Measurements from ENCODE around the gene SOX13. TPM values are rescaled to one million over a fixed set of nuclear protein-coding genes. Genes with fewer than 3 reads are reported as not detected.
A peak's percentile ranks its signal among the peaks of the same experiment; 100 is the strongest.

Gene SOX13
- total RNA-seq, 1 donor from 2014 or later = 28.6 TPM

- H3K36me3 Mint-ChIP-seq = peaks cover 3% of the 10 kb centered on the region
- peak overlapping the region; percentile 52 for H2AFZ ChIP-seq (replicated peaks)
- H3K9ac ChIP-seq = no peak overlapping the region
Observed at GRCh38 chr1:204029016-204029415, 43.9 kb upstream of the SOX13 start.

GRCh38 chr1:204031098-204031710 lies 41.7 kb upstream of the SOX13 start:
- H3K9ac ChIP-seq = no peak overlapping the region
- no peaks in the 10 kb centered on the region for H3K79me2 ChIP-seq (ENCODE audit: low read depth)
- peaks cover 7% of the 10 kb centered on the region for H3K27me3 Mint-ChIP-seq (ENCODE audit: insufficient read depth, low read depth)
- H3K4me1 Mint-ChIP-seq = peaks cover 15% of the 10 kb centered on the region
- no peak overlapping the region for H3K4me3 Mint-ChIP-seq
- no peak overlapping the region for H3K4me3 ChIP-seq
- H3K4me1 ChIP-seq = peaks cover 47% of the 10 kb centered on the region
- H2AFZ ChIP-seq (replicated peaks) = no peak overlapping the region
- peaks cover 32% of the 10 kb centered on the region for H3F3A ChIP-seq (ENCODE audit: low read depth)
- H3K4me2 ChIP-seq = no peak overlapping the region
- TF ChIP-seq EZH2 (IDR thresholded peaks at IDR 0.05) (no peak), EZH2phosphoT487 (IDR thresholded peaks at IDR 0.05) (no peak), CTCF (IDR thresholded peaks at IDR 0.05) (no peak)
- no peaks in the 10 kb centered on the region for H3K36me3 ChIP-seq
- no peaks in the 10 kb centered on the region for H3K36me3 Mint-ChIP-seq
- H3K27ac Mint-ChIP-seq = no peak overlapping the region
- H3K9me3 Mint-ChIP-seq = no peaks in the 10 kb centered on the region
- no peak for DNase-seq (ENCODE audit: low spot score)
- no peaks in the 10 kb centered on the region for H3K27me3 ChIP-seq
- H4K20me1 ChIP-seq (ENCODE audit: low read depth) = no peaks in the 10 kb centered on the region
- H3K9me3 ChIP-seq (ENCODE audit: low read depth) = no peaks in the 10 kb centered on the region
- H3K27ac ChIP-seq = no peak overlapping the region

More at GRCh38 chr1:204029016-204029415, 43.9 kb upstream of the SOX13 start:
- peaks cover 43% of the 10 kb centered on the region for H3F3A ChIP-seq (ENCODE audit: low read depth)
- no peaks in the 10 kb centered on the region for H3K9me3 ChIP-seq (ENCODE audit: low read depth)
- Mint-ChIP-seq H3K27ac (peak overlapping the region; percentile 33), H3K9me3 (no peaks in the 10 kb centered on the region), H3K27me3 (ENCODE audit: insufficient read depth, low read depth) (peaks cover 11% of the 10 kb centered on the region), H3K4me3 (no peak overlapping the region), H3K4me1 (peaks cover 25% of the 10 kb centered on the region)
- H3K4me2 ChIP-seq = no peak overlapping the region
- H3K27ac ChIP-seq = no peak overlapping the region
- no peaks in the 10 kb centered on the region for H3K79me2 ChIP-seq (ENCODE audit: low read depth)
- no peak for DNase-seq (ENCODE audit: low spot score)
- H3K36me3 ChIP-seq = no peaks in the 10 kb centered on the region
- H3K27me3 ChIP-seq = no peaks in the 10 kb centered on the region
- peaks cover 55% of the 10 kb centered on the region for H3K4me1 ChIP-seq
- no peaks in the 10 kb centered on the region for H4K20me1 ChIP-seq (ENCODE audit: low read depth)
- no peak for TF ChIP-seq EZH2 (IDR thresholded peaks at IDR 0.05)
- no peak for TF ChIP-seq CTCF (IDR thresholded peaks at IDR 0.05)
- no peak for TF ChIP-seq EZH2phosphoT487 (IDR thresholded peaks at IDR 0.05)
- no peak overlapping the region for H3K4me3 ChIP-seq

- no peak overlapping the region for H3K27ac ChIP-seq
- H3K36me3 ChIP-seq = no peaks in the 10 kb centered on the region
- Mint-ChIP-seq H3K4me1 (peaks cover 13% of the 10 kb centered on the region), H3K27me3 (ENCODE audit: insufficient read depth, low read depth) (peaks cover 7% of the 10 kb centered on the region), H3K9me3 (no peaks in the 10 kb centered on the region), H3K36me3 (no peaks in the 10 kb centered on the region), H3K27ac (no peak overlapping the region), H3K4me3 (no peak overlapping the region)
- no peaks in the 10 kb centered on the region for H3K27me3 ChIP-seq
- no peak overlapping the region for H3K4me3 ChIP-seq
- TF ChIP-seq CTCF (IDR thresholded peaks at IDR 0.05) (no peak), EZH2phosphoT487 (IDR thresholded peaks at IDR 0.05) (no peak), EZH2 (IDR thresholded peaks at IDR 0.05) (no peak)
- DNase-seq (ENCODE audit: low spot score) = peak; percentile 18
- H4K20me1 ChIP-seq (ENCODE audit: low read depth) = no peaks in the 10 kb centered on the region
- peak overlapping the region; percentile 51 for H2AFZ ChIP-seq (replicated peaks)
- no peaks in the 10 kb centered on the region for H3K9me3 ChIP-seq (ENCODE audit: low read depth)
- peaks cover 38% of the 10 kb centered on the region for H3K4me1 ChIP-seq
- H3K79me2 ChIP-seq (ENCODE audit: low read depth) = no peaks in the 10 kb centered on the region
- peaks cover 16% of the 10 kb centered on the region for H3F3A ChIP-seq (ENCODE audit: low read depth)
- H3K9ac ChIP-seq = no peak overlapping the region
- H3K4me2 ChIP-seq = peak overlapping the region; percentile 19
Observed at GRCh38 chr1:204032642-204033235, 40.2 kb upstream of the SOX13 start.

Data from neural progenitor cell (in vitro differentiated cells).